ENCODE data around the gene AIF1L.

The AIF1L gene
- total RNA-seq: 0 reads per million in 2 donors

- DNase-seq: no peak
These were observed at the start of gene AIF1L for GRCh38 chr9:131096269-131097125. AIF1L (plus strand) TSS chr9:131096531; CDS start chr9:131096630, 99 bp downstream.

- peak; percentile 55 for DNase-seq
These were observed 49.6 kb upstream of the AIF1L start for GRCh38 chr9:131046581-131047202.

- DNase-seq: no peak
These were observed 48.0 kb upstream of the AIF1L start for GRCh38 chr9:131048332-131048731.

GRCh38 chr9:131048820-131049219, 47.5 kb upstream of the AIF1L start:
- DNase-seq: no peak

GRCh38 chr9:131049829-131050715, 46.3 kb upstream of the AIF1L start:
- no peak for DNase-seq

- DNase-seq: no peak
These were observed 45.5 kb upstream of the AIF1L start for GRCh38 chr9:131050831-131051230.

- no peak for DNase-seq
These were observed 44.5 kb upstream of the AIF1L start for GRCh38 chr9:131051592-131052517.

GRCh38 chr9:131053896-131054295, 42.4 kb upstream of the AIF1L start:
- DNase-seq: no peak

- no peak for DNase-seq
These were observed 39.4 kb upstream of the AIF1L start for GRCh38 chr9:131056781-131057506.

GRCh38 chr9:131060900-131061630, 35.3 kb upstream of the AIF1L start:
- no peak for DNase-seq

GRCh38 chr9:131062969-131063368, 33.4 kb upstream of the AIF1L start:
- DNase-seq: no peak

GRCh38 chr9:131065599-131065998, 30.7 kb upstream of the AIF1L start:
- no peak for DNase-seq

- DNase-seq: no peak
These were observed 28.7 kb upstream of the AIF1L start for GRCh38 chr9:131067625-131068024.

GRCh38 chr9:131068076-131068816, 28.1 kb upstream of the AIF1L start:
- DNase-seq: no peak

- no peak for DNase-seq
These were observed 26.6 kb upstream of the AIF1L start for GRCh38 chr9:131069699-131070098.

GRCh38 chr9:131072107-131072870, 24.0 kb upstream of the AIF1L start:
- DNase-seq: no peak

GRCh38 chr9:131072871-131073237, 23.5 kb upstream of the AIF1L start:
- DNase-seq: no peak

GRCh38 chr9:131076347-131077195, 19.8 kb upstream of the AIF1L start:
- DNase-seq: no peak

Data from T-helper 9 cell (primary cell).